ENCODE measurements around the gene TBC1D9.

- TF ChIP-seq EZH2phosphoT487 (IDR thresholded peaks at IDR 0.05; ENCODE audit: borderline replicate concordance) (no peak), CTCF (conservative IDR thresholded peaks at IDR 0.05; ENCODE audit: low read length) (no peak)
These were observed 111.6 kb downstream of the TBC1D9 start for GRCh38 chr4:140644470-140645185.

Data from Loucy (cell line).